BJ (cell line): Measurements from ENCODE around the gene SERGEF. TPM values are rescaled to one million over a fixed set of nuclear protein-coding genes. Genes with fewer than 3 reads are reported as not detected.

Source experiments
- CTCF ChIA-PET: fragments of 350-600 bp; formaldehyde crosslinking; extraction: SDS; loops from one replicate; lab custom pipeline; 2021; ENCODE audit warnings: antibody characterized with exemption, inconsistent platforms; lab: Yijun Ruan, JAX
- POLR2A ChIA-PET: fragments of 300-600 bp; sonication (Branson Sonifier 250); formaldehyde crosslinking; extraction: SDS; loops from one replicate; lab custom pipeline; 2021; ENCODE audit warnings: antibody characterized with exemption; lab: Charles Lee
- DNase-seq: peaks from one replicate; pipeline ENCODE4 v3.0.0-alpha.2; 2011; ENCODE audit warnings: low read depth
- H3K27me3 ChIP-seq: 2 replicates; pipeline ENCODE4 v1.6.0; 2011; ENCODE audit warnings: low read length; ENCODE audit not compliant: control insufficient read depth, insufficient read depth
- H3K36me3 ChIP-seq: 2 replicates; pipeline ENCODE4 v1.5.1; 2011; ENCODE audit warnings: low read length; ENCODE audit not compliant: control insufficient read depth, insufficient read depth
- H3K4me3 ChIP-seq: 2 replicates; pipeline ENCODE4 v1.5.1; 2011; ENCODE audit warnings: low read depth, mild to moderate bottlenecking, control low read depth, low read length
- polyA plus RNA-seq: library from polyadenylated mRNA; depleted of rRNA; stranded (reverse); fragments of >200 nt; gene quantifications from 2 replicates; pipeline ENCODE4 v1.2.3, GENCODE V29; 2011
- TF ChIP-seq, protein P1 (sequence below): IDR thresholded peaks from 2 replicates; pipeline ENCODE4 v1.5.1; 2011; ENCODE audit warnings: low read depth, mild to moderate bottlenecking, control low read depth, inconsistent platforms, low read length, moderate library complexity; ENCODE audit not compliant: insufficient read depth

The SERGEF gene
- polyA plus RNA-seq, 1 experiment = 17.4 TPM

DNA sequence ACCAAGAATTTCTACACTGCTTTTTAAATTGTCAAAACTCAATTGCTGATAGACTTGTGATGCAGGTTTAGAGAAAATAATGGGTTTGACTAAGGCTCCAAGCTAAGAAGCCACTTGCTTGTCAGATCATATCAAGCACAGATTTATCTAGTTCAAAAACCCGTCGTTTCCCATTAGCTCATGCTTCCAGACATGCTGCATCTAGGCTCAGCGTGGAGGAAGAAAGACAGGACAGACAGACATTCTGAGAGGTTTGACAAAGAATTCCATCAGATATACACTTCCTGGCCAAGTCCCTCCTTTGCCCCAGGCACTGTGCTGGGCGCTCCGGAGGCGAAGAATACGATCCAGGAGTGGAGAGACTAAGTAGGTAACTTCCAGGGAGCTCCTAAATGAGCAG lies 201.5 kb downstream of the SERGEF start:
- no peak overlapping the region for H3K4me3 ChIP-seq
- H3K36me3 ChIP-seq = no peaks in the 10 kb centered on the region
- ChIA-PET POLR2A (no interaction called here), CTCF (interaction anchor here (0.9 to 2.1 kb wide), 5 partner anchors 17 to 168 kb away, joined by 3 to 4 read pairs (median 4); no protein-coding TSS in a partner anchor)
- DNase-seq = no peak
- no peaks in the 10 kb centered on the region for H3K27me3 ChIP-seq
- TF ChIP-seq, protein P1, sequence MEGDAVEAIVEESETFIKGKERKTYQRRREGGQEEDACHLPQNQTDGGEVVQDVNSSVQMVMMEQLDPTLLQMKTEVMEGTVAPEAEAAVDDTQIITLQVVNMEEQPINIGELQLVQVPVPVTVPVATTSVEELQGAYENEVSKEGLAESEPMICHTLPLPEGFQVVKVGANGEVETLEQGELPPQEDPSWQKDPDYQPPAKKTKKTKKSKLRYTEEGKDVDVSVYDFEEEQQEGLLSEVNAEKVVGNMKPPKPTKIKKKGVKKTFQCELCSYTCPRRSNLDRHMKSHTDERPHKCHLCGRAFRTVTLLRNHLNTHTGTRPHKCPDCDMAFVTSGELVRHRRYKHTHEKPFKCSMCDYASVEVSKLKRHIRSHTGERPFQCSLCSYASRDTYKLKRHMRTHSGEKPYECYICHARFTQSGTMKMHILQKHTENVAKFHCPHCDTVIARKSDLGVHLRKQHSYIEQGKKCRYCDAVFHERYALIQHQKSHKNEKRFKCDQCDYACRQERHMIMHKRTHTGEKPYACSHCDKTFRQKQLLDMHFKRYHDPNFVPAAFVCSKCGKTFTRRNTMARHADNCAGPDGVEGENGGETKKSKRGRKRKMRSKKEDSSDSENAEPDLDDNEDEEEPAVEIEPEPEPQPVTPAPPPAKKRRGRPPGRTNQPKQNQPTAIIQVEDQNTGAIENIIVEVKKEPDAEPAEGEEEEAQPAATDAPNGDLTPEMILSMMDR = no peak

DNA sequence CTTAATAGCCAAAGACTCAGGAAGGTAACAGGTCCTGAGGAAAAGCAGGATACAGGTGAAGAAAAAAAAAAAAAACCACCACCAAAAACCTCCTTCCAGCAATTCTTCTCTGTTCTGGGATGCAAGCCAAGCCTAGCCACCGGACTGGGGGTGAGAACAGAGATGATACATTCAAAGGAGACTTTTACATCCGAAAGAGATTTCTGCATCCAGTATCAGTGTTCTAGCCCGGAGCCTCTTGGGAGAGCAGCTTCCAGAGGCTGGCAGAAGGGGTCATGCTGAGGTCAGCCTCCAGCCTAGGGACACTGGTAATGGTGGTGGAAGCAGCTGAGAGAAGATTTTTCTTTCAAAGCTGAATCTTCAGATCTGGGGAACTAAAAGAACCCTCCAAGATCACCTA lies 202.1 kb downstream of the SERGEF start:
- TF ChIP-seq, protein P1 = no peak
- ChIA-PET POLR2A (no interaction called here), CTCF (interaction anchor here (0.9 to 2.1 kb wide), 5 partner anchors 17 to 168 kb away, joined by 3 to 4 read pairs (median 4); no protein-coding TSS in a partner anchor)
- no peak for DNase-seq
- Histone ChIP-seq H3K36me3 (no peaks in the 10 kb centered on the region), H3K4me3 (no peak overlapping the region), H3K27me3 (no peaks in the 10 kb centered on the region)

DNA sequence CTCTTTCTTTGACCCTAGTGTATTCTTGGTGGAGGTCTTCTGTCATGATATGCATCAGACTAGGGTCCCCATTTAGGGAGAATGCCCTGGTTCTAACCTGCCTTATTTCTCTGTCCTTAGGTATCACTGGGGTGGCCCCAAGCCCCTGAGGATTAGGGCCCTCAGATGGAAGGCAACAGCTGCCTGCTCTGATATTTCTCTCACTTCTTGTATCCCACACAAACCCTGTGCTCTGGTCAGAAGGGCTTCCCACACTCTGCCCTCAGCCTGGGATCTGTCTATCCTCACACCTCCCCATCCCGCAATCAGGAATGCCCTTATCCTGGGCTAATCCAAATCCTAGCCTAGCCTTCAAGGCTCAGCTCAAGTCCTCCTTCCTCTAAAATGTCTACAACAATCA lies 202.8 kb downstream of the SERGEF start:
- no peak for DNase-seq
- Histone ChIP-seq H3K27me3 (no peaks in the 10 kb centered on the region), H3K4me3 (no peak overlapping the region), H3K36me3 (no peaks in the 10 kb centered on the region)
- ChIA-PET CTCF (no interaction called here), POLR2A (no interaction called here)
- TF ChIP-seq, protein P1 = no peak

DNA sequence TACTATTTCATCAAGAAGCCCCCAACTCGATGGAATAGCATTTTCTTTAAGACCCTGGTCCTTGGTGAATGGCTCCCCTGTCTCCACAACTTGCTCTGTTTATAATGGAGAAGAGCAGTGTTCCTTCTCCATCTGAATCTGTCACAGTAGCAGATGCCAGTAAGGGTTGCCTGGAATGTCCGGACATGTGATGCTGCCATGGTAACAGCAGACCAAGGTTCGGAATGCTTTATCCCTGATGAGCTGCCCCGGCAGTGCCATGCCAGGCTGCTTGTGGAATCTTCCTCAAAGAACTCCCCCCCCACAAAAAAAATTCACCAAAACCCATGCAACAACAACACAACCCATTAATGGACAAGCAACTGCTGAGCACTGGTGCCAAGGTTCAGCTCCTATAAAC lies 205.8 kb downstream of the SERGEF start:
- Histone ChIP-seq H3K36me3 (no peaks in the 10 kb centered on the region), H3K27me3 (no peaks in the 10 kb centered on the region), H3K4me3 (no peak overlapping the region)
- TF ChIP-seq, protein P1 = no peak
- POLR2A ChIA-PET = no interaction called here
- DNase-seq = no peak
- CTCF ChIA-PET = interaction anchor here (0.8 to 1.6 kb wide), 2 partner anchors 13 to 171 kb away, joined by 3 to 4 read pairs; no protein-coding TSS in a partner anchor

DNA sequence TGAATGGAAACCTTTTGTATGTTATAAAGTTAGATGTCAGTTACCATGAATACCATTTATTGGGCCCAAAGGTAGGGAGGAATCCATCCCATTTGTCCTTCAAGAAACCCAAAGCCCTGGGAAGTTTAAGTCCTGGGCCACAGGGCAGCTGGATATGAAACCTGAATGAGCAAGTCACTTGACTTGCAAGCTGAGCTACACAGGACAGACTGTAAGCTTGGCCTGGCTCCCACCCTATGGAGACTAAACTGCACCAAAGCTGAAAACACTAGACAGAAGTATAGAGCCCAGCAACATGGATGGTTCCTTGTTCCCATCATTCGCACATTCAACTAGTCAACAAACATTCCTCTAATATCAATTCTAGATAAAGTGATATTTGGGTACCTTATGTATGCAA lies 207.0 kb downstream of the SERGEF start:
- ChIA-PET POLR2A (no interaction called here), CTCF (interaction anchor here (1.6 kb wide), 1 partner anchor 12 kb away, joined by 4 read pairs; no protein-coding TSS in a partner anchor)
- Histone ChIP-seq H3K27me3 (no peaks in the 10 kb centered on the region), H3K36me3 (no peaks in the 10 kb centered on the region), H3K4me3 (no peak overlapping the region)
- DNase-seq = no peak
- TF ChIP-seq, protein P1 = no peak
